GM23338 (cell line): ENCODE measurements around the gene CTRL. TPM values are rescaled to one million over a fixed set of nuclear protein-coding genes. Genes with fewer than 3 reads are reported as not detected.
"Not testable (repeated sequence)": the region's sequence is repeated elsewhere in the genome, so short reads cannot be mapped to it uniquely, and the experiment has no call there.

ENCODE experiments used
- ATAC-seq: fragments of 200-7000 bp; cut with Tn5 transposase; 3 replicates; pipeline ENCODE4 v1.9.1; 2020
- DNase-seq: peaks from one replicate; pipeline ENCODE4 v3.0.0-alpha.2; 2015; ENCODE audit warnings: low spot score
- H2AFZ ChIP-seq: fragments of 200-600 bp; sonication (generic); 2 replicates; pipeline ENCODE4 v1.8.0; 2016; ENCODE audit warnings: antibody characterized with exemption, mild to moderate bottlenecking, moderate library complexity
- H3F3A ChIP-seq: fragments of 200-600 bp; sonication (generic); replicated peaks from 2 replicates; pipeline ENCODE4 v1.8.0; 2017; ENCODE audit warnings: antibody characterized with exemption, mixed run types, low read depth
- H3K27ac ChIP-seq: fragments of 200-600 bp; sonication (generic); 2 replicates; pipeline ENCODE4 v1.6.1; 2016; ENCODE audit warnings: low read depth
- H3K27me3 ChIP-seq: fragments of 200-600 bp; sonication (generic); 2 replicates; pipeline ENCODE4 v1.8.0; 2016; ENCODE audit warnings: mild to moderate bottlenecking, mixed run types, moderate library complexity; ENCODE audit not compliant: insufficient read depth
- H3K36me3 ChIP-seq: fragments of 200-600 bp; sonication (generic); 2 replicates; pipeline ENCODE4 v1.8.0; 2016; ENCODE audit warnings: mild to moderate bottlenecking; ENCODE audit not compliant: insufficient read depth
- H3K4me1 ChIP-seq: fragments of 200-600 bp; sonication (generic); 2 replicates; pipeline ENCODE4 v1.8.0; 2016; ENCODE audit warnings: mild to moderate bottlenecking, moderate library complexity; ENCODE audit not compliant: insufficient read depth
- H3K4me2 ChIP-seq: fragments of 200-600 bp; sonication (generic); 2 replicates; pipeline ENCODE4 v1.7.1; 2017; ENCODE audit warnings: mixed run types
- H3K4me3 ChIP-seq: fragments of 200-600 bp; sonication (generic); 2 replicates; pipeline ENCODE4 v1.6.1; 2016; ENCODE audit warnings: mixed run types
- H3K79me2 ChIP-seq: fragments of 200-600 bp; sonication (generic); replicated peaks from 2 replicates; pipeline ENCODE4 v1.8.0; 2017; ENCODE audit warnings: mild to moderate bottlenecking; ENCODE audit not compliant: insufficient read depth
- H3K9me2 ChIP-seq: fragments of 200-600 bp; sonication (generic); 2 replicates; pipeline ENCODE4 v1.8.0; 2017; ENCODE audit not compliant: insufficient read depth
- H4K20me1 ChIP-seq: fragments of 200-600 bp; sonication (generic); replicated peaks from 2 replicates; pipeline ENCODE4 v1.8.0; 2017; ENCODE audit warnings: mild to moderate bottlenecking; ENCODE audit not compliant: insufficient read depth
- H3K27ac Mint-ChIP-seq: 2 replicates; pipeline ENCODE4 v1.8.0; 2020; ENCODE audit warnings: inconsistent platforms, mild to moderate bottlenecking, moderate library complexity, mixed read lengths
- H3K27me3 Mint-ChIP-seq: 3 replicates; pipeline ENCODE4 v1.8.0; 2022; ENCODE audit warnings: low read depth, mild to moderate bottlenecking, moderate library complexity, mixed read lengths, inconsistent platforms; ENCODE audit not compliant: insufficient read depth, poor library complexity
- H3K36me3 Mint-ChIP-seq: 3 replicates; pipeline ENCODE4 v1.8.0; 2021; ENCODE audit warnings: low read depth, mild to moderate bottlenecking, inconsistent platforms, moderate library complexity, mixed read lengths
- H3K4me1 Mint-ChIP-seq: 3 replicates; pipeline ENCODE4 v1.8.0; 2020; ENCODE audit warnings: mild to moderate bottlenecking, inconsistent platforms, mixed read lengths
- H3K4me3 Mint-ChIP-seq: 3 replicates; pipeline ENCODE4 v1.8.0; 2021; ENCODE audit warnings: moderate library complexity, mild to moderate bottlenecking, inconsistent platforms, mixed read lengths
- H3K9me3 Mint-ChIP-seq: 3 replicates; pipeline ENCODE4 v1.8.0; 2020; ENCODE audit warnings: moderate library complexity, mild to moderate bottlenecking, inconsistent platforms, mixed read lengths
- CREB1 ChIP-seq: fragments of 250-450 bp; sonication (Bioruptor Pico); IDR thresholded peaks from 2 replicates; pipeline ENCODE4 v1.5.0; 2020; ENCODE audit warnings: low read depth, mild to moderate bottlenecking, moderate library complexity
- POLR2AphosphoS5 ChIP-seq: IDR thresholded peaks from 2 replicates; pipeline ENCODE4 v1.6.1; 2016; ENCODE audit warnings: antibody characterized with exemption, low read depth
- ZNF331 ChIP-seq: fragments of 250-450 bp; sonication (Bioruptor Pico); IDR thresholded peaks from 2 replicates; pipeline ENCODE4 v1.5.0; 2020; ENCODE audit warnings: low read depth, mild to moderate bottlenecking, moderate library complexity
- polyA plus RNA-seq: library from polyadenylated mRNA; unstranded; fragments of >200 nt; fragmentation: Nextera tagmentation; extraction: Ambion mirVana; gene quantifications from 2 replicates; pipeline ENCODE4 v1.2.1, GENCODE V29; 2016
- total RNA-seq: library from RNA; depleted of rRNA; stranded (reverse); fragments of >200 nt; shearing (Covaris generic); gene quantifications from 2 replicates; pipeline ENCODE4 v1.2.3, GENCODE V29; 2014
- TF ChIP-seq, protein P1 (sequence below): IDR thresholded peaks from one replicate; pipeline ENCODE4 v1.6.1; 2018; ENCODE audit warnings: antibody characterized with exemption; ENCODE audit not compliant: unreplicated experiment

CTRL gene
- total and polyA plus RNA-seq, 2 experiments from 2014 or later: 1.6 to 13.0 TPM

DNA sequence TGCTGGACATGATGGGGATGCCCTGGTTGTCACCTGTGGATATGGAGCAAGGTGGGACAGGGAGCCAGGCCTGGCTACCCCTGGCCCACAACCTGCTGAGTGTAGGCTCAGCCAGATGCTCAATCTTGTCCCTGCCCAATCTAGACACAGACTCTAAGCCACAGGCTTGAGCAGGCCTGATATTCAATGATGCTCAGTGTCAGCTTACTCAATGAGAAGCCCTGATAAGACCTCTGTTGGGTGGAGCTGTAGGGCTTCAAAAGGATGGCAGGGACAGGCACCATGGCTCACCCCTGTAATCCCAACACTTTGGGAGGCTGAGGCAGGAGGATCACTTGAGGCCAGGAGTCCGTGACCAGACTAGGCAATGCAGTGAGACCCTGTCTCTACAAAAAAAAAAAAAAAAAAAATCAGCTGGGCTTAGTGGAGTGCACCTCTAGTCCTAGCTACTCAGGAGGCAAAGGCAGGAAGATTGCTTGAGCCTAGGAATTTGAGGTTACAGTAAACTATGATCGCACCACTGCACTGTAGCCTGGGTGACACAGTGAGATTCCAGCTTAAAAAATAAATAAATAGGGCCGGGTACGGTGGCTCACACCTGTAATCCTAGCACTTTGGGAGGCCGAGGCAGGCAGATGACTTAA, 8.9 kb upstream of the CTRL start:
- Histone ChIP-seq H3K4me1 (no peaks in the 10 kb centered on the region), H3K9me2 (no peaks in the 10 kb centered on the region), H3K4me2 (no peak overlapping the region), H3K36me3 (peaks cover 3% of the 10 kb centered on the region; the same call in 1 of the 2 replicates), H3K27me3 (no peaks in the 10 kb centered on the region), H3F3A (peaks cover 14% of the 10 kb centered on the region), H3K4me3 (no peak overlapping the region), H2AFZ (no peak overlapping the region), H3K79me2 (no peaks in the 10 kb centered on the region; the same call in 1 of the 2 replicates), H4K20me1 (peaks cover 14% of the 10 kb centered on the region), H3K27ac (no peak overlapping the region)
- Mint-ChIP-seq H3K36me3 (peaks cover 21% of the 10 kb centered on the region; the same call in 2 of the 3 replicates), H3K4me1 (peaks cover 12% of the 10 kb centered on the region), H3K27ac (no peak overlapping the region), H3K9me3 (0 out of 3 replicates have a peak, but pooled peaks cover 3% of the 10 kb centered on the region), H3K4me3 (no peak overlapping the region), H3K27me3 (peaks cover 22% of the 10 kb centered on the region)
- ATAC-seq (no peak), DNase-seq (no peak)
- TF ChIP-seq POLR2AphosphoS5 (peak; percentile 32; the same call in 1 of the 2 replicates), ZNF331 (CRISPR knock-in tag) (no peak)

GRCh38 chr16:67939507-67940445, 8.1 kb upstream of the CTRL start:
- 0 out of 3 replicates have a peak, but pooled peaks cover 3% of the 10 kb centered on the region for H3K9me3 Mint-ChIP-seq
- H3K27ac Mint-ChIP-seq: no peak overlapping the region
- no peaks in the 10 kb centered on the region for H3K27me3 ChIP-seq
- H3K4me2 ChIP-seq: no peak overlapping the region
- H3K4me1 ChIP-seq: no peaks in the 10 kb centered on the region
- ATAC-seq: no peak
- no peaks in the 10 kb centered on the region for H3K9me2 ChIP-seq
- peaks cover 14% of the 10 kb centered on the region for H4K20me1 ChIP-seq
- H3K79me2 ChIP-seq: no peaks in the 10 kb centered on the region; the same call in 1 of the 2 replicates
- H3F3A ChIP-seq: peaks cover 20% of the 10 kb centered on the region
- no peak overlapping the region for H3K4me3 ChIP-seq
- H2AFZ ChIP-seq: no peak overlapping the region
- TF ChIP-seq POLR2AphosphoS5 (peak; percentile 44; the same call in 1 of the 2 replicates), CREB1 (CRISPR knock-in tag) (no peak)
- TF ChIP-seq, protein P1, sequence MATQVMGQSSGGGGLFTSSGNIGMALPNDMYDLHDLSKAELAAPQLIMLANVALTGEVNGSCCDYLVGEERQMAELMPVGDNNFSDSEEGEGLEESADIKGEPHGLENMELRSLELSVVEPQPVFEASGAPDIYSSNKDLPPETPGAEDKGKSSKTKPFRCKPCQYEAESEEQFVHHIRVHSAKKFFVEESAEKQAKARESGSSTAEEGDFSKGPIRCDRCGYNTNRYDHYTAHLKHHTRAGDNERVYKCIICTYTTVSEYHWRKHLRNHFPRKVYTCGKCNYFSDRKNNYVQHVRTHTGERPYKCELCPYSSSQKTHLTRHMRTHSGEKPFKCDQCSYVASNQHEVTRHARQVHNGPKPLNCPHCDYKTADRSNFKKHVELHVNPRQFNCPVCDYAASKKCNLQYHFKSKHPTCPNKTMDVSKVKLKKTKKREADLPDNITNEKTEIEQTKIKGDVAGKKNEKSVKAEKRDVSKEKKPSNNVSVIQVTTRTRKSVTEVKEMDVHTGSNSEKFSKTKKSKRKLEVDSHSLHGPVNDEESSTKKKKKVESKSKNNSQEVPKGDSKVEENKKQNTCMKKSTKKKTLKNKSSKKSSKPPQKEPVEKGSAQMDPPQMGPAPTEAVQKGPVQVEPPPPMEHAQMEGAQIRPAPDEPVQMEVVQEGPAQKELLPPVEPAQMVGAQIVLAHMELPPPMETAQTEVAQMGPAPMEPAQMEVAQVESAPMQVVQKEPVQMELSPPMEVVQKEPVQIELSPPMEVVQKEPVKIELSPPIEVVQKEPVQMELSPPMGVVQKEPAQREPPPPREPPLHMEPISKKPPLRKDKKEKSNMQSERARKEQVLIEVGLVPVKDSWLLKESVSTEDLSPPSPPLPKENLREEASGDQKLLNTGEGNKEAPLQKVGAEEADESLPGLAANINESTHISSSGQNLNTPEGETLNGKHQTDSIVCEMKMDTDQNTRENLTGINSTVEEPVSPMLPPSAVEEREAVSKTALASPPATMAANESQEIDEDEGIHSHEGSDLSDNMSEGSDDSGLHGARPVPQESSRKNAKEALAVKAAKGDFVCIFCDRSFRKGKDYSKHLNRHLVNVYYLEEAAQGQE: no peak
- H3K36me3 Mint-ChIP-seq: peaks cover 13% of the 10 kb centered on the region; the same call in 2 of the 3 replicates
- H3K27me3 Mint-ChIP-seq: peaks cover 27% of the 10 kb centered on the region
- H3K4me3 Mint-ChIP-seq: no peak overlapping the region
- H3K27ac ChIP-seq: no peak overlapping the region
- H3K36me3 ChIP-seq: peaks cover 3% of the 10 kb centered on the region; the same call in 1 of the 2 replicates
- H3K4me1 Mint-ChIP-seq: peaks cover 16% of the 10 kb centered on the region
- no peak for DNase-seq

DNA sequence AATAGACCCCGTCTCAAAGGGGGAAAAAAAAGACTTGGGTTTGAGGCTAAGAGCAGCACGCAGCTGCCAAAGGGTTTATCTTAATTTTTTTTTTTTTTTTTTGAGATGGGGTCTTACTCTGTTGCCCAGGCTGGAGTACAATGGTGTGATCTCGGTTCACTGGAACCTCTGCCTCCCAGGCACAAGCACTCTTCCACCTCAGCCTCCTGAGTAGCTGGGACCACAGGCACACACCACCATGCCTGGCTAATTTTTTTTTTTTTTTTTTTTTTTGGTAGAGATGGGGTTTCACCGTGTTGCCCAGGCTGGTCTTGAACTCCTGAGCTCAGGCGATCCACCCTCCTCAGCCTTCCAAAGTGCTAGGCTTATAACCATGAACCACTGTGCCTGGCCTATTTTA, 6.1 kb upstream of the CTRL start:
- not testable (repeated sequence) for H3K27me3 ChIP-seq, H3K4me2 ChIP-seq, DNase-seq, ATAC-seq, H3K9me2 ChIP-seq, H3K36me3 ChIP-seq, H2AFZ ChIP-seq, H3K4me3 ChIP-seq, H3K27ac ChIP-seq, H3K27ac Mint-ChIP-seq, H3K4me1 ChIP-seq, H3K9me3 Mint-ChIP-seq, H3K79me2 ChIP-seq
- Mint-ChIP-seq H3K4me1 (peaks cover 25% of the 10 kb centered on the region), H3K27me3 (peaks cover 39% of the 10 kb centered on the region), H3K4me3 (peak overlapping the region; percentile 100; the same call in 1 of the 3 replicates), H3K36me3 (peaks cover 17% of the 10 kb centered on the region; the same call in 2 of the 3 replicates)
- Histone ChIP-seq H4K20me1 (peaks cover 17% of the 10 kb centered on the region), H3F3A (peaks cover 21% of the 10 kb centered on the region)
